Astrocyte (in vitro differentiated cells and primary cell): Measurements from ENCODE around the gene RTN1. TPM values are rescaled to one million over a fixed set of nuclear protein-coding genes. Genes with fewer than 3 reads are reported as not detected.

Experiments
- DNase-seq: peaks from one replicate; pipeline ENCODE4 v3.0.0-alpha.2; 2010; ENCODE audit warnings: low read depth
- FAIRE-seq: peaks from 2 replicates; lab custom pipeline; 2011; peaks lifted over from hg19 to GRCh38; lab: Jason Lieb, UNC
- H2AFZ ChIP-seq: 2 replicates; pipeline ENCODE4 v1.6.0; 2012; ENCODE audit warnings: low read depth, low read length, inconsistent platforms
- H3K27ac ChIP-seq: 2 replicates; pipeline ENCODE4 v1.5.1; 2011; ENCODE audit warnings: low read depth, low read length, inconsistent platforms
- H3K27me3 ChIP-seq: 2 replicates; pipeline ENCODE4 v1.6.0; 2011; ENCODE audit warnings: low read length, inconsistent platforms; ENCODE audit not compliant: insufficient read depth
- H3K36me3 ChIP-seq: 2 replicates; pipeline ENCODE4 v1.5.1; 2011; ENCODE audit warnings: low read length, inconsistent platforms; ENCODE audit not compliant: insufficient read depth
- H3K4me1 ChIP-seq: 2 replicates; pipeline ENCODE4 v1.5.1; 2011; ENCODE audit warnings: low read length, inconsistent platforms; ENCODE audit not compliant: insufficient read depth
- H3K4me2 ChIP-seq: 2 replicates; pipeline ENCODE4 v1.6.0; 2012; ENCODE audit warnings: low read length, inconsistent platforms
- H3K4me3 ChIP-seq: 2 replicates; pipeline ENCODE4 v1.5.1; 2011; ENCODE audit warnings: low read depth, mild to moderate bottlenecking, low read length, inconsistent platforms; ENCODE audit not compliant: insufficient read depth
- H3K79me2 ChIP-seq: 2 replicates; pipeline ENCODE4 v1.6.0; 2012; ENCODE audit warnings: mild to moderate bottlenecking, low read length, inconsistent platforms; ENCODE audit not compliant: insufficient read depth
- H3K9ac ChIP-seq: 2 replicates; pipeline ENCODE4 v1.6.0; 2012; ENCODE audit warnings: mild to moderate bottlenecking, low read length, inconsistent platforms
- H3K9me3 ChIP-seq: 2 replicates; pipeline ENCODE4 v1.5.1; 2012; ENCODE audit warnings: low read depth, mild to moderate bottlenecking, low read length, inconsistent platforms; ENCODE audit not compliant: insufficient read depth
- H4K20me1 ChIP-seq: 2 replicates; pipeline ENCODE4 v1.6.0; 2012; ENCODE audit warnings: low read length, inconsistent platforms; ENCODE audit not compliant: insufficient read depth
- H3K27ac Mint-ChIP-seq: one replicate; pipeline ENCODE4 v1.8.0; 2021; ENCODE audit warnings: mild to moderate bottlenecking, mixed read lengths; ENCODE audit not compliant: unreplicated experiment
- H3K27me3 Mint-ChIP-seq: one replicate; pipeline ENCODE4 v1.8.0; 2021; ENCODE audit warnings: low read depth, mixed read lengths; ENCODE audit not compliant: unreplicated experiment
- H3K36me3 Mint-ChIP-seq: one replicate; pipeline ENCODE4 v1.8.0; 2021; ENCODE audit warnings: low read depth, mixed read lengths; ENCODE audit not compliant: unreplicated experiment
- H3K4me1 Mint-ChIP-seq: one replicate; pipeline ENCODE4 v1.8.0; 2021; ENCODE audit warnings: low read depth, mixed read lengths; ENCODE audit not compliant: unreplicated experiment
- H3K4me3 Mint-ChIP-seq: one replicate; pipeline ENCODE4 v1.8.0; 2021; ENCODE audit warnings: mild to moderate bottlenecking, moderate library complexity, mixed read lengths; ENCODE audit not compliant: unreplicated experiment
- H3K9me3 Mint-ChIP-seq: one replicate; pipeline ENCODE4 v1.8.0; 2021; ENCODE audit warnings: mild to moderate bottlenecking, mixed read lengths; ENCODE audit not compliant: unreplicated experiment
- CTCF ChIP-seq: IDR thresholded peaks from 2 replicates; pipeline ENCODE4 v1.5.1; 2011; ENCODE audit warnings: low read depth, mild to moderate bottlenecking, inconsistent platforms, low read length, moderate library complexity; ENCODE audit not compliant: insufficient read depth
- EZH2 ChIP-seq: IDR thresholded peaks from 2 replicates; pipeline ENCODE4 v1.6.1; 2012; ENCODE audit warnings: mild to moderate bottlenecking, low read length, inconsistent platforms; ENCODE audit not compliant: insufficient read depth
- total RNA-seq: library from RNA; stranded (reverse); gene quantifications from 2 replicates; pipeline ENCODE4 v1.2.1, GENCODE V29; 2021

The RTN1 gene
- total RNA-seq, 1 donor from 2014 or later = 1.2 TPM

GRCh38 chr14:59811073-59811472 lies 59.5 kb downstream of the RTN1 start:
- Histone ChIP-seq H3K9me3 (no peaks in the 10 kb centered on the region), H2AFZ (no peak overlapping the region), H3K4me2 (no peak overlapping the region), H3K36me3 (no peaks in the 10 kb centered on the region), H3K4me3 (no peak overlapping the region), H3K79me2 (no peaks in the 10 kb centered on the region), H3K9ac (no peak overlapping the region), H3K4me1 (no peaks in the 10 kb centered on the region), H3K27ac (no peak overlapping the region), H4K20me1 (no peaks in the 10 kb centered on the region), H3K27me3 (no peaks in the 10 kb centered on the region)
- no peaks in the 10 kb centered on the region for H3K36me3 Mint-ChIP-seq
- TF ChIP-seq CTCF = no peak
- no peak for TF ChIP-seq EZH2
- FAIRE-seq = no peak
- H3K4me1 Mint-ChIP-seq = no peaks in the 10 kb centered on the region
- no peak for DNase-seq
- no peak overlapping the region for H3K27ac Mint-ChIP-seq
- H3K4me3 Mint-ChIP-seq = no peak overlapping the region
- no peaks in the 10 kb centered on the region for H3K27me3 Mint-ChIP-seq
- H3K9me3 Mint-ChIP-seq = no peaks in the 10 kb centered on the region

GRCh38 chr14:59803052-59803540 lies 67.5 kb downstream of the RTN1 start:
- Histone ChIP-seq H3K4me3 (no peak overlapping the region), H3K4me1 (no peaks in the 10 kb centered on the region), H3K4me2 (no peak overlapping the region), H3K36me3 (no peaks in the 10 kb centered on the region), H3K9me3 (no peaks in the 10 kb centered on the region), H2AFZ (no peak overlapping the region), H3K27me3 (no peaks in the 10 kb centered on the region), H4K20me1 (no peaks in the 10 kb centered on the region), H3K27ac (no peak overlapping the region), H3K9ac (no peak overlapping the region), H3K79me2 (no peaks in the 10 kb centered on the region)
- TF ChIP-seq CTCF (no peak), EZH2 (no peak)
- Mint-ChIP-seq H3K27ac (no peak overlapping the region), H3K4me3 (no peak overlapping the region), H3K27me3 (no peaks in the 10 kb centered on the region), H3K36me3 (no peaks in the 10 kb centered on the region), H3K4me1 (no peaks in the 10 kb centered on the region), H3K9me3 (no peaks in the 10 kb centered on the region)
- FAIRE-seq = no peak
- no peak for DNase-seq

- H3K4me2 ChIP-seq = no peak overlapping the region
- FAIRE-seq = no peak
These were observed 82.4 kb downstream of the RTN1 start for GRCh38 chr14:59788176-59788575.

More at GRCh38 chr14:59788176-59788575, 82.4 kb downstream of the RTN1 start:
- TF ChIP-seq CTCF (no peak), EZH2 (no peak)
- Mint-ChIP-seq H3K27me3 (no peaks in the 10 kb centered on the region), H3K36me3 (no peaks in the 10 kb centered on the region), H3K4me1 (no peaks in the 10 kb centered on the region), H3K27ac (no peak overlapping the region), H3K9me3 (no peaks in the 10 kb centered on the region), H3K4me3 (no peak overlapping the region)
- Histone ChIP-seq H3K4me3 (no peak overlapping the region), H3K79me2 (no peaks in the 10 kb centered on the region), H3K4me1 (no peaks in the 10 kb centered on the region), H3K9ac (no peak overlapping the region), H4K20me1 (no peaks in the 10 kb centered on the region), H3K27me3 (no peaks in the 10 kb centered on the region), H3K9me3 (no peaks in the 10 kb centered on the region), H3K27ac (no peak overlapping the region), H2AFZ (no peak overlapping the region), H3K36me3 (no peaks in the 10 kb centered on the region)
- DNase-seq = no peak
